Measurements from ENCODE around the gene PRPSAP2. TPM values are rescaled to one million over a fixed set of nuclear protein-coding genes. Genes with fewer than 3 reads are reported as not detected.

PRPSAP2 gene
- total and polyA plus RNA-seq, 8 donors, result 27.3 to 57.4 (median 54.1) TPM

- Histone ChIP-seq H3K4me1 (no peaks in the 10 kb centered on the region), H3K27me3 (no peaks in the 10 kb centered on the region), H3K9me3 (no peaks in the 10 kb centered on the region), H3K36me3 (peaks cover 0 to 49% of the 10 kb centered on the region in 2 donors), H3K4me3 (no peak overlapping the region), H3K27ac (no peak overlapping the region)
- TF ChIP-seq CTCF (IDR thresholded peaks at IDR 0.05), result no peak
- intact Hi-C loops (cut with DNase I), result no loop called here
- no peak for DNase-seq
- no peak for ATAC-seq
Measured at GRCh38 chr17:18978655-18979054, 120.7 kb downstream of the PRPSAP2 start.

Other genes with a start within 250 kb of the PRPSAP2 start
- not detected for gene TBC1D28, start 213.7 kb upstream of the PRPSAP2 start, total RNA-seq
- gene TBC1D28, start 213.7 kb upstream of the PRPSAP2 start, polyA plus RNA-seq (ENCODE audit: insufficient read length in 6 of 6), result under 1 TPM in 1 of 6 donors, not detected in 5; 0.14 TPM
- gene FOXO3B, start 175.8 kb upstream of the PRPSAP2 start, total RNA-seq, result 1 to 10 TPM; 2.2 to 2.6 TPM
- gene FOXO3B, start 175.8 kb upstream of the PRPSAP2 start, polyA plus RNA-seq (ENCODE audit: insufficient read length in 6 of 6), result 1 to 10 TPM; 5.2 to 7.8 (median 6.1) TPM
- gene FBXW10, start 114.1 kb upstream of the PRPSAP2 start, total RNA-seq, result under 1 TPM in 1 of 2 donors, not detected in 1; 0.55 TPM
- 1 to 10 TPM in 3 of 6 donors, under 1 TPM in 3; 0.84 to 1.4 (median 1.00) TPM for gene FBXW10, start 114.1 kb upstream of the PRPSAP2 start, polyA plus RNA-seq (ENCODE audit: insufficient read length in 6 of 6)
- 10 to 100 TPM; 38.5 to 48.6 TPM for gene TVP23B, start 76.9 kb upstream of the PRPSAP2 start, total RNA-seq
- gene TVP23B, start 76.9 kb upstream of the PRPSAP2 start, polyA plus RNA-seq (ENCODE audit: insufficient read length in 6 of 6), result 10 to 100 TPM; 39.2 to 53.5 (median 45.3) TPM
- gene SLC5A10, start 94.0 kb downstream of the PRPSAP2 start, total RNA-seq, result not detected
- gene SLC5A10, start 94.0 kb downstream of the PRPSAP2 start, polyA plus RNA-seq (ENCODE audit: insufficient read length in 6 of 6), result 1 to 10 TPM in 1 of 6 donors, under 1 TPM in 5; 0.60 to 1.0 (median 0.77) TPM
- gene FAM83G, start 146.6 kb downstream of the PRPSAP2 start, total RNA-seq, result 10 to 100 TPM in 1 of 2 donors, 1 to 10 TPM in 1; 8.8 to 12.1 TPM
- 1 to 10 TPM; 2.9 to 3.9 (median 3.5) TPM for gene FAM83G, start 146.6 kb downstream of the PRPSAP2 start, polyA plus RNA-seq (ENCODE audit: insufficient read length in 6 of 6)
- gene GRAP, start 188.8 kb downstream of the PRPSAP2 start, total RNA-seq, result 10 to 100 TPM in 1 of 2 donors, 1 to 10 TPM in 1; 5.4 to 10.6 TPM
- gene GRAP, start 188.8 kb downstream of the PRPSAP2 start, polyA plus RNA-seq (ENCODE audit: insufficient read length in 6 of 6), result 10 to 100 TPM; 11.9 to 15.7 (median 14.3) TPM